ENCODE data around the gene TCP1. TPM values are rescaled to one million over a fixed set of nuclear protein-coding genes. Genes with fewer than 3 reads are reported as not detected.

The TCP1 gene
- total RNA-seq, 1 donor: 170 TPM

- no peaks in the 10 kb centered on the region for H3K4me1 ChIP-seq (ENCODE audit: insufficient read depth, low read length)
- no peaks in the 10 kb centered on the region for H4K20me1 ChIP-seq (ENCODE audit: insufficient read depth, low read length)
- H2AFZ ChIP-seq (ENCODE audit: low read length): no peak overlapping the region
- no peaks in the 10 kb centered on the region for H3K79me2 ChIP-seq (ENCODE audit: insufficient read depth, low read length)
- no peaks in the 10 kb centered on the region for H3K27me3 ChIP-seq (ENCODE audit: insufficient read depth, low read length)
- H3K36me3 ChIP-seq (ENCODE audit: insufficient read depth, low read length): no peaks in the 10 kb centered on the region
- no peak for DNase-seq (ENCODE audit: insufficient read length, low spot score, missing footprints)
- no peak overlapping the region for H3K4me3 ChIP-seq (ENCODE audit: insufficient read depth, low read length)
- TF ChIP-seq CTCF (IDR thresholded peaks at IDR 0.05; ENCODE audit: extremely low read depth, low read depth, low read length): no peak
- no peak overlapping the region for H3K27ac ChIP-seq (ENCODE audit: low read depth, low read length)
- no peak overlapping the region for H3K4me2 ChIP-seq (ENCODE audit: insufficient read depth, low read length)
- no peaks in the 10 kb centered on the region for H3K9me3 ChIP-seq (ENCODE audit: low read depth, low read length)
These were observed 16.1 kb upstream of the TCP1 start for GRCh38 chr6:159805440-159806020.

GRCh38 chr6:159804504-159804903, 15.1 kb upstream of the TCP1 start:
- no peak for TF ChIP-seq CTCF (IDR thresholded peaks at IDR 0.05; ENCODE audit: extremely low read depth, low read depth, low read length)
- no peak overlapping the region for H3K27ac ChIP-seq (ENCODE audit: low read depth, low read length)
- H3K36me3 ChIP-seq (ENCODE audit: insufficient read depth, low read length): no peaks in the 10 kb centered on the region
- no peaks in the 10 kb centered on the region for H4K20me1 ChIP-seq (ENCODE audit: insufficient read depth, low read length)
- DNase-seq (ENCODE audit: insufficient read length, low spot score, missing footprints): no peak
- H3K27me3 ChIP-seq (ENCODE audit: insufficient read depth, low read length): no peaks in the 10 kb centered on the region
- no peak overlapping the region for H3K4me2 ChIP-seq (ENCODE audit: insufficient read depth, low read length)
- no peaks in the 10 kb centered on the region for H3K9me3 ChIP-seq (ENCODE audit: low read depth, low read length)
- H3K4me3 ChIP-seq (ENCODE audit: insufficient read depth, low read length): no peak overlapping the region
- no peaks in the 10 kb centered on the region for H3K4me1 ChIP-seq (ENCODE audit: insufficient read depth, low read length)
- H3K79me2 ChIP-seq (ENCODE audit: insufficient read depth, low read length): no peaks in the 10 kb centered on the region
- H2AFZ ChIP-seq (ENCODE audit: low read length): no peak overlapping the region

- Histone ChIP-seq H3K27ac (ENCODE audit: low read depth, low read length) (no peak overlapping the region), H3K79me2 (ENCODE audit: insufficient read depth, low read length) (no peaks in the 10 kb centered on the region), H3K27me3 (ENCODE audit: insufficient read depth, low read length) (no peaks in the 10 kb centered on the region), H3K4me3 (ENCODE audit: insufficient read depth, low read length) (no peak overlapping the region), H3K36me3 (ENCODE audit: insufficient read depth, low read length) (peaks cover 24% of the 10 kb centered on the region), H3K4me1 (ENCODE audit: insufficient read depth, low read length) (no peaks in the 10 kb centered on the region), H3K4me2 (ENCODE audit: insufficient read depth, low read length) (no peak overlapping the region), H4K20me1 (ENCODE audit: insufficient read depth, low read length) (no peaks in the 10 kb centered on the region), H2AFZ (ENCODE audit: low read length) (no peak overlapping the region), H3K9me3 (ENCODE audit: low read depth, low read length) (no peaks in the 10 kb centered on the region)
- no peak for DNase-seq (ENCODE audit: insufficient read length, low spot score, missing footprints)
- no peak for TF ChIP-seq CTCF (IDR thresholded peaks at IDR 0.05; ENCODE audit: extremely low read depth, low read depth, low read length)
These were observed 12.5 kb upstream of the TCP1 start for GRCh38 chr6:159801935-159802334.

- no peaks in the 10 kb centered on the region for H3K27me3 ChIP-seq (ENCODE audit: insufficient read depth, low read length)
- H3K4me2 ChIP-seq (ENCODE audit: insufficient read depth, low read length): no peak within 1 kb of the TSS
- no peak within 1 kb of the TSS for H3K4me3 ChIP-seq (ENCODE audit: insufficient read depth, low read length)
- no peak for TF ChIP-seq CTCF (IDR thresholded peaks at IDR 0.05; ENCODE audit: extremely low read depth, low read depth, low read length)
- no peak for DNase-seq (ENCODE audit: insufficient read length, low spot score, missing footprints)
- no peak within 1 kb of the TSS for H3K27ac ChIP-seq (ENCODE audit: low read depth, low read length)
- H3K79me2 ChIP-seq (ENCODE audit: insufficient read depth, low read length): peaks cover 4% of the 10 kb centered on the region
- H3K36me3 ChIP-seq (ENCODE audit: insufficient read depth, low read length): peaks cover 29% of the 10 kb centered on the region
- no peaks in the 10 kb centered on the region for H3K9me3 ChIP-seq (ENCODE audit: low read depth, low read length)
- no peak within 1 kb of the TSS for H2AFZ ChIP-seq (ENCODE audit: low read length)
- no peaks in the 10 kb centered on the region for H3K4me1 ChIP-seq (ENCODE audit: insufficient read depth, low read length)
- H4K20me1 ChIP-seq (ENCODE audit: insufficient read depth, low read length): no peaks in the 10 kb centered on the region
These were observed 10.9 kb upstream of the TCP1 start, which contains the start of gene PNLDC1 for GRCh38 chr6:159800141-159800865. PNLDC1 (plus strand) TSS chr6:159800276; CDS start chr6:159800308, 32 bp downstream.
